ENCODE measurements around the gene SLC35G1.

DNA sequence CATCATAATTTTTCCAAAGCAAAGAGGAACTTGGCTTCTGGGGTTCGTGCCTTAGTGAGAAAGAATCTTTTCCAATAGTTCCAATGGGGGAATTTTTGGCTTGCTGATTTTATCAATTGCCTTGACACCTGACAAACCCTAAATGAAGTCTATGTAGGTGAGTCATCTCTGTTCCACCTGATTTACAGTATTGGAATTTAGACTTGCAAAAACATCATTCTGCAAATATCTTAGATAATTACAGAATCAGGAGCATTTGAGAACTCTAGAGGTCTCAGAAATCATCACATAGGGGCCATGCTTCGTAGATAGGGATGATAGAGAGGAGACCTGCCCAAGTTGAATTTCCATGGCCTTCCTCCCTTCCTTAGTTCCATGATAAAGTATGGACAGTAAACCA, 9.3 kb downstream of the SLC35G1 start:
- TF ChIP-seq, protein P1, sequence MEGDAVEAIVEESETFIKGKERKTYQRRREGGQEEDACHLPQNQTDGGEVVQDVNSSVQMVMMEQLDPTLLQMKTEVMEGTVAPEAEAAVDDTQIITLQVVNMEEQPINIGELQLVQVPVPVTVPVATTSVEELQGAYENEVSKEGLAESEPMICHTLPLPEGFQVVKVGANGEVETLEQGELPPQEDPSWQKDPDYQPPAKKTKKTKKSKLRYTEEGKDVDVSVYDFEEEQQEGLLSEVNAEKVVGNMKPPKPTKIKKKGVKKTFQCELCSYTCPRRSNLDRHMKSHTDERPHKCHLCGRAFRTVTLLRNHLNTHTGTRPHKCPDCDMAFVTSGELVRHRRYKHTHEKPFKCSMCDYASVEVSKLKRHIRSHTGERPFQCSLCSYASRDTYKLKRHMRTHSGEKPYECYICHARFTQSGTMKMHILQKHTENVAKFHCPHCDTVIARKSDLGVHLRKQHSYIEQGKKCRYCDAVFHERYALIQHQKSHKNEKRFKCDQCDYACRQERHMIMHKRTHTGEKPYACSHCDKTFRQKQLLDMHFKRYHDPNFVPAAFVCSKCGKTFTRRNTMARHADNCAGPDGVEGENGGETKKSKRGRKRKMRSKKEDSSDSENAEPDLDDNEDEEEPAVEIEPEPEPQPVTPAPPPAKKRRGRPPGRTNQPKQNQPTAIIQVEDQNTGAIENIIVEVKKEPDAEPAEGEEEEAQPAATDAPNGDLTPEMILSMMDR (IDR thresholded peaks at IDR 0.05) = no peak
- no peak for TF ChIP-seq POLR2AphosphoS5 (IDR thresholded peaks at IDR 0.05)
